ENCODE measurements around the gene SNCAIP.
"Not testable (repeated sequence)": the region's sequence is repeated elsewhere in the genome, so short reads cannot be mapped to it uniquely, and the experiment has no call there.

Gene SNCAIP

GRCh38 chr5:122465994-122466393 is 154.0 kb downstream of the SNCAIP start:
- no peak for DNase-seq (ENCODE audit: low read depth in 2 of 2)

- DNase-seq (ENCODE audit: low read depth in 2 of 2) = no peak
Measured at GRCh38 chr5:122468351-122469116, 156.5 kb downstream of the SNCAIP start.

- DNase-seq (ENCODE audit: low read depth in 2 of 2) = no peak
Measured at GRCh38 chr5:122469384-122469919, 157.4 kb downstream of the SNCAIP start.

GRCh38 chr5:122470365-122470764 is 158.3 kb downstream of the SNCAIP start:
- DNase-seq (ENCODE audit: low read depth in 2 of 2) = no peak

GRCh38 chr5:122471031-122471751 is 159.2 kb downstream of the SNCAIP start:
- DNase-seq (ENCODE audit: low read depth in 2 of 2) = no peak

GRCh38 chr5:122471752-122472061 is 159.7 kb downstream of the SNCAIP start:
- DNase-seq (ENCODE audit: low read depth in 2 of 2) = no peak

GRCh38 chr5:122473138-122473843 is 161.3 kb downstream of the SNCAIP start:
- DNase-seq (ENCODE audit: low read depth in 2 of 2) = no peak

GRCh38 chr5:122473941-122474340 is 161.9 kb downstream of the SNCAIP start:
- DNase-seq (ENCODE audit: low read depth in 2 of 2) = no peak

GRCh38 chr5:122478741-122479442 is 166.9 kb downstream of the SNCAIP start:
- no peak for DNase-seq (ENCODE audit: low read depth in 2 of 2)

- DNase-seq (ENCODE audit: low read depth in 2 of 2) = no peak
Measured at GRCh38 chr5:122480146-122480545, 168.1 kb downstream of the SNCAIP start.

GRCh38 chr5:122484103-122484502 is 172.1 kb downstream of the SNCAIP start:
- no peak for DNase-seq (ENCODE audit: low read depth in 2 of 2)

GRCh38 chr5:122485226-122485625 is 173.2 kb downstream of the SNCAIP start:
- DNase-seq (ENCODE audit: low read depth in 2 of 2) = no peak

- not testable (repeated sequence) for DNase-seq (ENCODE audit: low read depth in 2 of 2)
Measured at GRCh38 chr5:122486616-122487015, 174.6 kb downstream of the SNCAIP start.

GRCh38 chr5:122490718-122491117 is 178.7 kb downstream of the SNCAIP start:
- no peak for DNase-seq (ENCODE audit: low read depth in 2 of 2)

GRCh38 chr5:122492675-122493074 is 180.6 kb downstream of the SNCAIP start:
- no peak for DNase-seq (ENCODE audit: low read depth in 2 of 2)

- no peak for DNase-seq (ENCODE audit: low read depth in 2 of 2)
Measured at GRCh38 chr5:122493091-122494021, 181.3 kb downstream of the SNCAIP start.

- no peak for DNase-seq (ENCODE audit: low read depth in 2 of 2)
Measured at GRCh38 chr5:122494109-122494508, 182.1 kb downstream of the SNCAIP start.

GRCh38 chr5:122498163-122498562 is 186.1 kb downstream of the SNCAIP start:
- DNase-seq (ENCODE audit: low read depth in 2 of 2) = no peak

GRCh38 chr5:122499585-122499984 is 187.5 kb downstream of the SNCAIP start:
- no peak for DNase-seq (ENCODE audit: low read depth in 2 of 2)

GRCh38 chr5:122500245-122501088 is 188.4 kb downstream of the SNCAIP start:
- no peak for DNase-seq (ENCODE audit: low read depth in 2 of 2)
